Fibroblast of pulmonary artery (primary cell): ENCODE results near the gene PARD3.

Experiments
- DNase-seq: peaks from one replicate; pipeline ENCODE4 v3.0.0-alpha.2; 2010; ENCODE audit warnings: low read depth
- H3K4me3 ChIP-seq: replicated peaks from 2 replicates; pipeline ENCODE4 v1.5.1; 2011; ENCODE audit warnings: low read depth, mild to moderate bottlenecking, control low read depth, low read length, moderate library complexity
- CTCF ChIP-seq: IDR thresholded peaks from 2 replicates; pipeline ENCODE4 v1.5.1; 2011; ENCODE audit warnings: mild to moderate bottlenecking, control low read depth, low read length, inconsistent platforms; ENCODE audit errors: missing control alignments

PARD3 gene

GRCh38 chr10:34474009-34474376, 341.1 kb downstream of the PARD3 start:
- DNase-seq, result peak; percentile 75
- no peak overlapping the region for H3K4me3 ChIP-seq
- TF ChIP-seq CTCF, result no peak

- H3K4me3 ChIP-seq, result no peak overlapping the region
- no peak for DNase-seq
- TF ChIP-seq CTCF, result no peak
Observed at GRCh38 chr10:34473174-34474008, 341.7 kb downstream of the PARD3 start.

DNA sequence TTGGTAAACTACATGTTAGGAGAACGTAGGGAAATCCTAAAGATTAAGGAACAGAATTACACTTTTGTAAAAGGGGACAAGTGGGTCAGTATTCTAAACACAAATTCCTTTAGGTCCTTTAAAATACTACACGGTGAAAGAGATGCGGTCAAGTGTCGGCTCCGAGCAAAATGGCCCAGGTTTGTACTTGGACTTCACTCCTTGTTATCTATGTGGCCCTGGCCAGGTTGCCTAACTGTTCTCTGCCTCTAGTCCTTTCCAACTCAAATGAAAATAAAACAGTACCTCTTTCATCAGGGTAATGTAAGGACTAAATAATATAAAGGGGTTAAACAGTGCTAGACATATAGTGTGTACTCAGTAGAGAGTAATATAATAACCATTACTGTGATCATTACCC, 344.8 kb downstream of the PARD3 start:
- TF ChIP-seq CTCF, result no peak
- no peak for DNase-seq
- no peak overlapping the region for H3K4me3 ChIP-seq

DNA sequence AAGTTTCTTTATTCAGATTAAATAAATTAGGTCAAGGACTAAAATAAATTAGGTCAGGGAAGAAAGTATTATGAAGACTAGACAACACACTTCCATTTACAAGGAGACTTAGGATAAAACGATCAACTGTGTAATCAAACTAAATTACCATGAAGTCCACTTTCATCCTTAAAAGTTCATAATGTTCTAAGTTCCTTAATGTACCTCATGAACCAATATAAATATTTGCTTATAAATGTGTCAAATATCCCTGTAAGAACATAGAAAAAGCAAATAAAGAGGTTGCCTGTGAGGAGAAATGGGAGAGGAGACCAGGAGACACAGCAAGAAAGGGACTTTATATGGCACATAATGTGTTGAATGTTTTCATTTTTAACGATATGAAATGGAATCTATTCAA, 345.6 kb downstream of the PARD3 start:
- no peak for DNase-seq
- no peak overlapping the region for H3K4me3 ChIP-seq
- no peak for TF ChIP-seq CTCF

DNA sequence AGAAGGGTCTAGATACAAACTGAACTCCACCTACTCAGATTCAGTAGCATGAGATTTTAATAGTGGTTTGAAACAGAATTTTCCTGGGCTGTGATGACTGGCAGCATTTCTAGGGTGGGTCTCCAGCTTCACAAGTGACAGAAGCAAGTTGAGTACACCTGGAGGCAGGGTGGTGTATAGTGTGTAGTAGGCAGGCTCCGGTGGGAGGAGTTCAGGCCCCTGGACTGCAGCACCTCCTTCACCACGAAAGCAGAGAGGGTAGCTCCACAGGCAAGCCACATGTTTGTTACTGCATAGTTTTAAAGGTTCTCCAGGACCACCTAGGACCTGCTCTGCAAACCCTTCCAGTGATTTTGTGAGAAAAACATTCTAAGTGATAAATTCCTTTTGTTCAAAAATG, 347.2 kb downstream of the PARD3 start:
- no peak overlapping the region for H3K4me3 ChIP-seq
- TF ChIP-seq CTCF, result no peak
- DNase-seq, result no peak

DNA sequence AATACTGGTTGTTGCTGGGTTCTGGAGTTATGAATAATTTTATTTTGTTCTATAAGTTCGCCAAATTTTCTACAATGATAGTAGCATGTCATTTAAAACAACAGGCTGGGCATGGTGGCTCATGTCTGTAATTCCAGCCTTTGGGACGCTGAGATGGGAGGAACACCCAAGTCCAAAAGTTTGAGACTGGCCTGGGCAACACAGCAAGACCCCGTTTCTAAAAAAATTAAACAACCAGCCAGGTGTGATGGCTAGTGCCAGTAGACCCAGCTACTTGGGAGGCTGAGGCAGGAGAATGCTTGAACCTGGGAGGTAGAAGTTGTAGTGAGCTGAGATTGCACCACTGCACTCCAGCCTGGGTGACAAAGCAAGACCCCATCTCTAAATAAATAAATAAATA, 347.7 kb downstream of the PARD3 start:
- no peak for TF ChIP-seq CTCF
- no peak overlapping the region for H3K4me3 ChIP-seq

GRCh38 chr10:34465678-34466077, 349.4 kb downstream of the PARD3 start:
- no peak for TF ChIP-seq CTCF
- H3K4me3 ChIP-seq, result no peak overlapping the region
- no peak for DNase-seq

More for the DNA sequence above, 347.7 kb downstream of the PARD3 start:
- DNase-seq, result no peak
